Hepatocyte (in vitro differentiated cells): ENCODE data around the gene TBC1D8.

Source experiments
- EZH2 ChIP-seq: fragments of 200-600 bp; sonication (generic); IDR thresholded peaks from 2 replicates; pipeline ENCODE4 v1.6.1; 2016; ENCODE audit warnings: antibody characterized with exemption, mild to moderate bottlenecking, borderline replicate concordance
- EZH2phosphoT487 ChIP-seq: fragments of 200-600 bp; sonication (generic); IDR thresholded peaks from one replicate; pipeline ENCODE4 v1.6.1; 2018; ENCODE audit warnings: antibody characterized with exemption, mild to moderate bottlenecking, low read depth, moderate library complexity; ENCODE audit not compliant: unreplicated experiment, severe bottlenecking
- TF ChIP-seq, protein P1 (sequence below): fragments of 200-600 bp; sonication (generic); IDR thresholded peaks from 2 replicates; pipeline ENCODE4 v1.5.1; 2016; ENCODE audit warnings: antibody characterized with exemption, mild to moderate bottlenecking; ENCODE audit not compliant: poor library complexity

DNA sequence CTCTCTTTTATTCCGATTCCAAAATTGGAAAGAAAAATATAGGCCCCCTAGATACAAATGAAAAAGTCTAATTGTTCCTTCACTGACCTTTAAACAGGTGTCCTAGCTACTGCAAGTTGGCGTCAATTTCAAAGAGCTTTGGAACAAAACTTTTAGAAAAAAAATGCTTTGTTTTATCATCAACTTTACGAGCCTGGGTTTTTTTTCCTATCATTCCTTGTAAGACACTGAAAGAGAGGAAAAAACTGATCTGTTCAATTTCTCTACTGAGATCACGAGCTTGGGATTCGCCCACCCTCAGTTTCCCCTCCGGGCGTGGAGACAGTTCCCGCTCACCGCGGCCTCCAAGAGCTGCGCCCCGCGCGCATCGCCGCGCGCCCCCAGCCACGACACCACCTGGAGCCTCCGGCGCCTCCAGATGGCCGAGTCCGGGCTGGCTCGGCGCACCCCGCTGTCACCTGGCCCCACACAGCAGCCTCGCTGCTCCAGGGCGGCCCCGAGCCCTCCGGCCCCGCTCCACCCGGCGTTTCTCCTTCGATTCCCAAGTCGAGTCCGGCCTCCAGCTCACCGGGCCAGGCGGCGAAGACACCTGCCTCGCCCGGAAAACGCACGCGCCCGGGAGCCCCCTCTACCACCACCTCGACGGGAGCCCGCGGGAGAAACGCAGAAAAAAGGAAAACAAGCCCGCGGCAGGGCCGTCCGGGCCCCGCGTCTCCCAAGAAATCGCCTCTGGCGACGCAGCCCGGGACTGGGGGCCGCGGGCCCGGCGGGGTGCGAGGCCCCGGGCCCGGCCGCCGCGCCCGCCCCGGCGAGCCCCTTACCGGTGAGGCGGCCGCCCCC lies 656 bp downstream of the TBC1D8 start:
- TF ChIP-seq, protein P1, sequence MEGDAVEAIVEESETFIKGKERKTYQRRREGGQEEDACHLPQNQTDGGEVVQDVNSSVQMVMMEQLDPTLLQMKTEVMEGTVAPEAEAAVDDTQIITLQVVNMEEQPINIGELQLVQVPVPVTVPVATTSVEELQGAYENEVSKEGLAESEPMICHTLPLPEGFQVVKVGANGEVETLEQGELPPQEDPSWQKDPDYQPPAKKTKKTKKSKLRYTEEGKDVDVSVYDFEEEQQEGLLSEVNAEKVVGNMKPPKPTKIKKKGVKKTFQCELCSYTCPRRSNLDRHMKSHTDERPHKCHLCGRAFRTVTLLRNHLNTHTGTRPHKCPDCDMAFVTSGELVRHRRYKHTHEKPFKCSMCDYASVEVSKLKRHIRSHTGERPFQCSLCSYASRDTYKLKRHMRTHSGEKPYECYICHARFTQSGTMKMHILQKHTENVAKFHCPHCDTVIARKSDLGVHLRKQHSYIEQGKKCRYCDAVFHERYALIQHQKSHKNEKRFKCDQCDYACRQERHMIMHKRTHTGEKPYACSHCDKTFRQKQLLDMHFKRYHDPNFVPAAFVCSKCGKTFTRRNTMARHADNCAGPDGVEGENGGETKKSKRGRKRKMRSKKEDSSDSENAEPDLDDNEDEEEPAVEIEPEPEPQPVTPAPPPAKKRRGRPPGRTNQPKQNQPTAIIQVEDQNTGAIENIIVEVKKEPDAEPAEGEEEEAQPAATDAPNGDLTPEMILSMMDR: no peak
- no peak for TF ChIP-seq EZH2phosphoT487
- no peak for TF ChIP-seq EZH2
